Liver (tissue), 3 donors: ENCODE results near the gene DNMT1.

Experiments used
- ATF3 ChIP-seq: IDR thresholded peaks from 2 replicates; pipeline ENCODE4 v1.6.1; 2016; ENCODE audit warnings: antibody characterized with exemption
- CTCF ChIP-seq: fragments of 150-350 bp; IDR thresholded peaks from 2 replicates; pipeline ENCODE4 v1.5.1; 2017; ENCODE audit warnings: improper control_type of control experiment, low read depth, low read length; ENCODE audit not compliant: missing input control
- GABPA ChIP-seq, 2 donors: IDR thresholded peaks in 1 of 2; conservative IDR thresholded peaks in 1 of 2; 2 replicates each; pipeline ENCODE4 v1.6.1; 2016; ENCODE audit warnings: antibody characterized with exemption in 2 of 2, mild to moderate bottlenecking in 1 of 2, moderate library complexity in 1 of 2
- JUND ChIP-seq, 2 donors: IDR thresholded peaks; 2 replicates each; pipeline ENCODE4 v1.6.1; 2016; ENCODE audit warnings: antibody characterized with exemption in 2 of 2
- MAX ChIP-seq: IDR thresholded peaks from 2 replicates; pipeline ENCODE4 v1.6.1; 2016; ENCODE audit warnings: antibody characterized with exemption
- RAD21 ChIP-seq, 2 donors: IDR thresholded peaks; 2 replicates each; pipeline ENCODE4 v1.6.1; 2016; ENCODE audit warnings: antibody characterized with exemption in 2 of 2, mild to moderate bottlenecking in 2 of 2
- REST ChIP-seq: IDR thresholded peaks from 2 replicates; pipeline ENCODE4 v1.6.1; 2016; ENCODE audit warnings: antibody characterized with exemption, mild to moderate bottlenecking
- RXRA ChIP-seq, 2 donors: IDR thresholded peaks; 2 replicates each; pipeline ENCODE4 v1.6.1; 2017 to 2018; ENCODE audit warnings: antibody characterized with exemption in 2 of 2, mild to moderate bottlenecking in 1 of 2
- SP1 ChIP-seq: IDR thresholded peaks from 2 replicates; pipeline ENCODE4 v1.6.1; 2018; ENCODE audit warnings: antibody characterized with exemption, mild to moderate bottlenecking
- TAF1 ChIP-seq: conservative IDR thresholded peaks from 2 replicates; pipeline ENCODE4 v1.6.1; 2016; ENCODE audit warnings: antibody characterized with exemption, mild to moderate bottlenecking
- YY1 ChIP-seq: IDR thresholded peaks from 2 replicates; pipeline ENCODE4 v1.6.1; 2016; ENCODE audit warnings: antibody characterized with exemption, mild to moderate bottlenecking
- ZBTB33 ChIP-seq: IDR thresholded peaks from 2 replicates; pipeline ENCODE4 v1.6.1; 2016; ENCODE audit warnings: antibody characterized with exemption
- donor health status: healthy.
- donor health status: healthy.

GRCh38 chr19:10201176-10201575, 6.4 kb upstream of the DNMT1 start:
- no peak for TF ChIP-seq RAD21 (IDR thresholded peaks at IDR 0.05)
- no peak for TF ChIP-seq YY1
- TF ChIP-seq CTCF: no peak
- TF ChIP-seq SP1: no peak
- TF ChIP-seq GABPA (IDR thresholded peaks at IDR 0.05 in 1 of 2, conservative IDR thresholded peaks at IDR 0.05 in 1 of 2): no peak
- TF ChIP-seq TAF1: no peak
- no peak for TF ChIP-seq RXRA (IDR thresholded peaks at IDR 0.05)
- TF ChIP-seq REST: no peak
- TF ChIP-seq MAX: no peak
- no peak for TF ChIP-seq ATF3
- no peak for TF ChIP-seq JUND (IDR thresholded peaks at IDR 0.05)
- no peak for TF ChIP-seq ZBTB33
